Measurements from ENCODE around the gene USP53. TPM values are rescaled to one million over a fixed set of nuclear protein-coding genes. Genes with fewer than 3 reads are reported as not detected.

Gene USP53
- total and polyA plus RNA-seq, 2 donors from 2014 or later = 8.4 to 59.9 TPM

GRCh38 chr4:119240128-119240527 is 27.6 kb downstream of the USP53 start:
- intact Hi-C loops (cut with DNase I) = no loop called here
- TF ChIP-seq CTCF (IDR thresholded peaks at IDR 0.05; ENCODE audit: borderline replicate concordance, extremely low read depth, insufficient read depth) = no peak
- H3K9ac ChIP-seq (ENCODE audit: low read length in 3 of 3) = no peak overlapping the region
- no peak overlapping the region for H3K27ac ChIP-seq (ENCODE audit: low read depth in 2 of 2, low read length in 2 of 2)
- H3K27me3 ChIP-seq (ENCODE audit: control insufficient read depth, insufficient read depth, low read length) = no peaks in the 10 kb centered on the region
- no peak for FAIRE-seq
- DNase-seq = no peak
- no peaks in the 10 kb centered on the region for H3K9me3 ChIP-seq (ENCODE audit: control insufficient read depth in 2 of 3, insufficient read depth in 1 of 3, low read length in 3 of 3)
- H3K36me3 ChIP-seq (ENCODE audit: control insufficient read depth in 2 of 3, insufficient read depth in 3 of 3, low read length in 3 of 3) = peaks cover 0 to 11% (median 3%) of the 10 kb centered on the region in 3 donors
- H3K4me3 ChIP-seq (ENCODE audit: low read length in 3 of 3) = no peak overlapping the region
- peaks cover 0 to 4% (median 2%) of the 10 kb centered on the region in 3 donors for H3K4me1 ChIP-seq (ENCODE audit: control insufficient read depth in 2 of 3, insufficient read depth in 2 of 3, low read depth in 1 of 3, low read length in 3 of 3)

GRCh38 chr4:119240568-119240967 is 28.1 kb downstream of the USP53 start:
- Histone ChIP-seq H3K27ac (ENCODE audit: low read depth in 2 of 2, low read length in 2 of 2) (no peak overlapping the region), H3K36me3 (ENCODE audit: control insufficient read depth in 2 of 3, insufficient read depth in 3 of 3, low read length in 3 of 3) (peaks cover 0 to 8% (median 3%) of the 10 kb centered on the region in 3 donors), H3K27me3 (ENCODE audit: control insufficient read depth, insufficient read depth, low read length) (no peaks in the 10 kb centered on the region), H3K4me1 (ENCODE audit: control insufficient read depth in 2 of 3, insufficient read depth in 2 of 3, low read depth in 1 of 3, low read length in 3 of 3) (peaks cover 0 to 4% (median 2%) of the 10 kb centered on the region in 3 donors), H3K9ac (ENCODE audit: low read length in 3 of 3) (no peak overlapping the region), H3K4me3 (ENCODE audit: low read length in 3 of 3) (no peak overlapping the region), H3K9me3 (ENCODE audit: control insufficient read depth in 2 of 3, insufficient read depth in 1 of 3, low read length in 3 of 3) (no peaks in the 10 kb centered on the region)
- intact Hi-C loops (cut with DNase I) = no loop called here
- no peak for DNase-seq
- TF ChIP-seq CTCF (IDR thresholded peaks at IDR 0.05; ENCODE audit: borderline replicate concordance, extremely low read depth, insufficient read depth) = no peak
- FAIRE-seq = no peak

GRCh38 chr4:119242417-119242816 is 29.9 kb downstream of the USP53 start:
- no peak overlapping the region for H3K4me3 ChIP-seq (ENCODE audit: low read length in 3 of 3)
- peaks cover 0 to 17% (median 6%) of the 10 kb centered on the region in 3 donors for H3K36me3 ChIP-seq (ENCODE audit: control insufficient read depth in 2 of 3, insufficient read depth in 3 of 3, low read length in 3 of 3)
- no peaks in the 10 kb centered on the region for H3K9me3 ChIP-seq (ENCODE audit: control insufficient read depth in 2 of 3, insufficient read depth in 1 of 3, low read length in 3 of 3)
- FAIRE-seq (no peak), DNase-seq (no peak)
- H3K9ac ChIP-seq (ENCODE audit: low read length in 3 of 3) = no peak overlapping the region
- TF ChIP-seq CTCF (IDR thresholded peaks at IDR 0.05; ENCODE audit: borderline replicate concordance, extremely low read depth, insufficient read depth) = no peak
- H3K27me3 ChIP-seq (ENCODE audit: control insufficient read depth, insufficient read depth, low read length) = no peaks in the 10 kb centered on the region
- intact Hi-C loops (cut with DNase I) = no loop called here
- no peak overlapping the region for H3K27ac ChIP-seq (ENCODE audit: low read depth in 2 of 2, low read length in 2 of 2)
- H3K4me1 ChIP-seq (ENCODE audit: control insufficient read depth in 2 of 3, insufficient read depth in 2 of 3, low read depth in 1 of 3, low read length in 3 of 3) = peaks cover 0 to 4% (median 2%) of the 10 kb centered on the region in 3 donors

- DNase-seq (no peak), FAIRE-seq (no peak)
- Histone ChIP-seq H3K9ac (ENCODE audit: low read length in 3 of 3) (no peak overlapping the region), H3K27ac (ENCODE audit: low read depth in 2 of 2, low read length in 2 of 2) (no peak overlapping the region), H3K9me3 (ENCODE audit: control insufficient read depth in 2 of 3, insufficient read depth in 1 of 3, low read length in 3 of 3) (no peaks in the 10 kb centered on the region), H3K27me3 (ENCODE audit: control insufficient read depth, insufficient read depth, low read length) (no peaks in the 10 kb centered on the region), H3K4me1 (ENCODE audit: control insufficient read depth in 2 of 3, insufficient read depth in 2 of 3, low read depth in 1 of 3, low read length in 3 of 3) (peaks cover 0 to 4% (median 2%) of the 10 kb centered on the region in 3 donors), H3K36me3 (ENCODE audit: control insufficient read depth in 2 of 3, insufficient read depth in 3 of 3, low read length in 3 of 3) (peaks cover 0 to 19% (median 9%) of the 10 kb centered on the region in 3 donors), H3K4me3 (ENCODE audit: low read length in 3 of 3) (no peak overlapping the region)
- TF ChIP-seq CTCF (IDR thresholded peaks at IDR 0.05; ENCODE audit: borderline replicate concordance, extremely low read depth, insufficient read depth) = no peak
- intact Hi-C loops (cut with DNase I) = no loop called here
These were observed 31.4 kb downstream of the USP53 start for GRCh38 chr4:119243868-119244267.

All from kidney (tissue), 14 donors.